K562 (cell line): ENCODE measurements around the gene TENM3.

Experiments
- CREM ChIP-seq: IDR thresholded peaks from 2 replicates; pipeline ENCODE4 v1.6.1; 2014; ENCODE audit warnings: antibody characterized with exemption, low read depth
- CTCF ChIP-seq, 3 experiments: IDR thresholded peaks in 2 of 3; conservative IDR thresholded peaks in 1 of 3; 2 replicates each; pipeline ENCODE4 v1.5.1; 2011 to 2012; ENCODE audit warnings: low read length in 3 of 3, mild to moderate bottlenecking in 3 of 3, control low read depth in 2 of 3, improper control_type of control experiment in 1 of 3, inconsistent platforms in 1 of 3, low read depth in 1 of 3, mixed read lengths in 1 of 3, moderate library complexity in 1 of 3; ENCODE audit not compliant: insufficient read depth in 2 of 3
- GMEB1 ChIP-seq: fragments of 250-450 bp; sonication (Bioruptor Pico); IDR thresholded peaks from 2 replicates; pipeline ENCODE4 v1.4.0; 2020; ENCODE audit warnings: mild to moderate bottlenecking
- GTF2E2 ChIP-seq: fragments of 200-800 bp; sonication (Bioruptor generic); IDR thresholded peaks from 2 replicates; pipeline ENCODE4 v1.6.1; 2016; ENCODE audit warnings: missing genetic modification characterization, missing compliant biosample characterization
- LEF1 ChIP-seq: fragments of 450-650 bp; IDR thresholded peaks from 2 replicates; pipeline ENCODE4 v1.6.1; 2016; ENCODE audit warnings: mild to moderate bottlenecking
- MAX ChIP-seq: sonication (generic); formaldehyde crosslinking; IDR thresholded peaks from 2 replicates; pipeline ENCODE4 v1.9.0; 2022; ENCODE audit warnings: mild to moderate bottlenecking, missing genetic modification reagents
- RAD21 ChIP-seq, 2 experiments: fragments of 250-450 bp in 1 of 2; fragments of 450-650 bp in 1 of 2; sonication (Bioruptor Pico) in 1 of 2; formaldehyde crosslinking in 1 of 2; IDR thresholded peaks in 1 of 2; conservative IDR thresholded peaks in 1 of 2; 2 replicates each; pipeline versions ENCODE4 v1.4.0 to v1.8.0; 2020 to 2022; ENCODE audit warnings: mild to moderate bottlenecking in 2 of 2, moderate library complexity in 1 of 2
- RCOR1 ChIP-seq, 2 experiments: IDR thresholded peaks; 2 replicates each; pipeline ENCODE4 v1.6.1; 2012; ENCODE audit warnings: low read depth in 2 of 2, low read length in 2 of 2, borderline replicate concordance in 1 of 2, improper control_type of control experiment in 1 of 2
- SMARCE1 ChIP-seq: fragments of 450-650 bp; IDR thresholded peaks from 2 replicates; pipeline ENCODE4 v1.7.1; 2016; ENCODE audit warnings: mild to moderate bottlenecking
- TFE3 ChIP-seq: fragments of 450-650 bp; formaldehyde crosslinking; IDR thresholded peaks from 2 replicates; pipeline ENCODE4 v1.4.0; 2020; ENCODE audit warnings: mild to moderate bottlenecking, mixed read lengths
- ZBTB8A ChIP-seq: fragments of 450-650 bp; IDR thresholded peaks from 2 replicates; pipeline ENCODE4 v1.6.1; 2018; ENCODE audit warnings: mild to moderate bottlenecking, moderate library complexity; ENCODE audit not compliant: partially characterized antibody
- ZNF12 ChIP-seq: sonication (generic); formaldehyde crosslinking; IDR thresholded peaks from 2 replicates; pipeline ENCODE4 v1.4.0; 2020; ENCODE audit warnings: mild to moderate bottlenecking, missing genetic modification reagents

- no peak for TF ChIP-seq TFE3 (CRISPR knock-in tag)
- TF ChIP-seq ZBTB8A: no peak
- TF ChIP-seq CTCF (IDR thresholded peaks at IDR 0.05 in 2 of 3, conservative IDR thresholded peaks at IDR 0.05 in 1 of 3; ENCODE audit: insufficient read depth in 2 of 3, low read depth in 1 of 3, low read length in 3 of 3): no peak
- no peak for TF ChIP-seq GTF2E2 (tag)
- TF ChIP-seq LEF1: no peak
- TF ChIP-seq RCOR1 (IDR thresholded peaks at IDR 0.05; ENCODE audit: borderline replicate concordance in 1 of 2, low read depth in 2 of 2, low read length in 2 of 2): no peak
- no peak for TF ChIP-seq MAX (CRISPR knock-in tag)
- TF ChIP-seq GMEB1 (CRISPR knock-in tag): no peak
- TF ChIP-seq ZNF12: no peak
- 0 out of 2 replicates have a peak, but pooled peaks have one; percentile 41 for TF ChIP-seq SMARCE1
- TF ChIP-seq CREM: peak; percentile 61
- TF ChIP-seq RAD21 (CRISPR knock-in tag; conservative IDR thresholded peaks at IDR 0.05 in 1 of 2, IDR thresholded peaks at IDR 0.05 in 1 of 2): no peak
Measured at GRCh38 chr4:182698212-182698611, 455.0 kb downstream of the TENM3 start.
